SJSA1 (cell line): Measurements from ENCODE around the gene VOPP1. TPM values are rescaled to one million over a fixed set of nuclear protein-coding genes. Genes with fewer than 3 reads are reported as not detected.

Source experiments
- DNase-seq, 2 experiments: peaks; one replicate each; pipeline ENCODE4 v3.0.0-alpha.2; 2015 to 2020; ENCODE audit warnings: low spot score in 2 of 2, low read depth in 1 of 2
- H3K27ac ChIP-seq: fragments of 250-450 bp; sonication (Bioruptor Pico); 2 replicates; pipeline ENCODE4 v1.5.1; 2020; ENCODE audit warnings: mild to moderate bottlenecking, moderate library complexity
- H3K27me3 ChIP-seq: fragments of 250-450 bp; sonication (Bioruptor Pico); replicated peaks from 2 replicates; pipeline ENCODE4 v1.5.1; 2020; ENCODE audit warnings: mild to moderate bottlenecking, moderate library complexity
- H3K36me3 ChIP-seq: fragments of 250-450 bp; sonication (Bioruptor Pico); 2 replicates; pipeline ENCODE4 v1.5.1; 2020; ENCODE audit warnings: mild to moderate bottlenecking
- H3K4me1 ChIP-seq: fragments of 250-450 bp; sonication (Bioruptor Pico); replicated peaks from 2 replicates; pipeline ENCODE4 v1.6.1; 2021; ENCODE audit warnings: mild to moderate bottlenecking
- H3K4me3 ChIP-seq: fragments of 250-450 bp; sonication (Bioruptor Pico); 2 replicates; pipeline ENCODE4 v1.5.1; 2020; ENCODE audit warnings: mild to moderate bottlenecking
- H3K9me3 ChIP-seq: fragments of 250-450 bp; sonication (Bioruptor Pico); replicated peaks from 2 replicates; pipeline ENCODE4 v1.5.1; 2020; ENCODE audit warnings: mild to moderate bottlenecking
- total RNA-seq: library from RNA; depleted of rRNA; stranded (reverse); fragments of >200 nt; shearing (Covaris generic); gene quantifications from 2 replicates; pipeline ENCODE4 v1.2.3, GENCODE V29; 2014

The VOPP1 gene
- total RNA-seq, 1 experiment from 2014 or later = 107 TPM

DNA sequence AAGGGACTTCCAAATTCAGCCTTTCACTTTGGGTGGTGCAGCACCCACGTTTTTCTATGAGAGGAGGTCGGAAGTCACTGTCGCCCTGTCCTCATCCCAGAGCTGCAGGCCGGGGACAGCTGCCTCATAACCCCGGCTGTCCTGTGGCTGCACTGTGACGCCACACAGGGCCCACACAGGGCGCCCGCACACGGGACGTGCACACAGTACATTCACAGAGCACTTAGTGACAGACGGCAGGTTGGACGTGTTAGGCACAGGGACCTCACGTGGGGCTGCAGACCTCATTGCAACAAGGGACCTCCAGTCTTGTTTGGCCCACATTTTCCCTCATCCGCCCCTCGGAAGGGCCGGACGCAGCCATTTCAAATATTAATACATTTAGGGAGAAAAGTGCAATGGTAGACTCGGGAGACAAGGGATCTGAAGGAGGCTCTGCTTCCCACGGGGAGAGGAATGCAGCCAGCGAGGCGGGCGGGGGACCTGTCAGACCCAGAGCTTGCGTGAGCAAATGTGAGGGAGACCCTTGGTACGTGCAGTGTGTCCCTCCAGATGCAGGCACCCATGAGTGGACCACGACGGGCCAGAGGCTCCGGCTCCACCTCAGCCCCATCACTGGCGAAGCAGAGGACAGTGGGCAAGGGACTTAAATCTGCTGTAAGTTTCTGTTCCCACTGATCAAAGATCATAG lies 86.7 kb downstream of the VOPP1 start:
- H3K4me1 ChIP-seq = no peaks in the 10 kb centered on the region
- no peak overlapping the region for H3K27ac ChIP-seq
- H3K4me3 ChIP-seq = no peak overlapping the region
- H3K9me3 ChIP-seq = no peaks in the 10 kb centered on the region
- no peaks in the 10 kb centered on the region for H3K27me3 ChIP-seq
- DNase-seq = peak in 1 of 2 experiments; percentile 36
- peaks cover 43% of the 10 kb centered on the region for H3K36me3 ChIP-seq

DNA sequence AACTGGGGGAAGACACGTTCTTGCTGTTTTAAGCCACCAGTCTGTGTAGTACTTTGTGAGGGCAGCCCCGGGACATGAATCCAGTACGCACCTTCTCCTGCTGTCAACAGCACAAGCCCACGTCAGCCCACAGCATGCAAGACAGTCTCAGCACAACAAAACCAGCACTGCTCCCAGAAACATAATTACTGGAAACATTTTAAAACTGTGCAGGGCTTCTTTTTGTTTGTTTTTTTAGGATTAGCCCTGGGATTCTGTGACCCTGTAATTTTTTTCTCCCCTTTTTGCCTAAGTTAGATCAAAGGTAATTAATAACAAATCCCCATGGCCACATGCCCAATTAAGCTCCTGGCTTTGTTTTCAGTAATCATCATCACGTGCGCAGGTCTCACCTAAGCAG lies 87.5 kb downstream of the VOPP1 start:
- peak in 1 of 2 experiments; percentile 7 for DNase-seq
- no peaks in the 10 kb centered on the region for H3K9me3 ChIP-seq
- no peak overlapping the region for H3K4me3 ChIP-seq
- no peaks in the 10 kb centered on the region for H3K4me1 ChIP-seq
- peaks cover 35% of the 10 kb centered on the region for H3K36me3 ChIP-seq
- H3K27ac ChIP-seq = no peak overlapping the region
- no peaks in the 10 kb centered on the region for H3K27me3 ChIP-seq

DNA sequence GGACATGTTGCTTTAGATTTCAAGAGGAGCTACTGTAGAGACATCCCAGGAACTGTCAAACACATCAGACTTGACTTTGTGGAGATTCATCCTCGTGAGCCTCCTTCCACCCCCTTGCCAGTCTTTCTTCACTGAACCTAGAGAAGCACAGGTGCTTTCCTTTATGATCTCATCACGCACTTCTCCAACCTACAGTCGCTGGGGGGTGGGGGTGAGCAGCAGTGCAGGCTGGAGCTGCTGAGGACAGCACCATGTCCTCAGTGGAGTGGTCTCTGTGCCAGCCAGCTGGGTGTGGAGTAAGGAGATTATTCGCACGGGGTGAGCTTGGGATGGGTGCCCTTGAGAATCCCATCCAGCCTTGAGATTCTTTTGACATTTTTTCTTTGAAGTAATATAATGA lies 88.1 kb downstream of the VOPP1 start:
- peaks cover 29% of the 10 kb centered on the region for H3K36me3 ChIP-seq
- H3K9me3 ChIP-seq = no peaks in the 10 kb centered on the region
- peaks cover 5% of the 10 kb centered on the region for H3K4me1 ChIP-seq
- DNase-seq = peak in 1 of 2 experiments; percentile 32
- H3K27me3 ChIP-seq = no peaks in the 10 kb centered on the region
- no peak overlapping the region for H3K27ac ChIP-seq
- H3K4me3 ChIP-seq = no peak overlapping the region

DNA sequence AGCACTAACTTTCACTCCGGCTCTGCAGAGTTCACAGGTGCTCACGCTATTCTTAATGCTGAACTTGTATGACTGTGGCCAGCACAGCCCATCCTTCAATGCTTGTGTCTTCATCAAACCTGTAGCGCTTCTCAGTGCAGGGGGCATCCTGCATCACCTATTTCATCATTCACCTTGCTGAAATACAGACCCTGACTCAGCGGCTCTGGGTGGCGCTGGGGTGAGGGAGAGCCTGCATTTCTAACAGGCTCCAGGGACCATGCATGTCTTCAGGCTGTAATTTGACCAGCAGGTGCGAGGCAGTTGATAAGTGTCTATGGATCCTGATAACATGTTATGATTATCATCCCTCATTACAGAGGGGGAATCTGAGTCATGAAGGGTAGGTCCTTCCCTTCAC lies 89.3 kb downstream of the VOPP1 start:
- Histone ChIP-seq H3K27me3 (no peaks in the 10 kb centered on the region), H3K4me3 (no peak overlapping the region), H3K27ac (no peak overlapping the region), H3K9me3 (no peaks in the 10 kb centered on the region), H3K4me1 (peaks cover 16% of the 10 kb centered on the region), H3K36me3 (peaks cover 20% of the 10 kb centered on the region)
- DNase-seq = peak in 1 of 2 experiments; percentile 16

DNA sequence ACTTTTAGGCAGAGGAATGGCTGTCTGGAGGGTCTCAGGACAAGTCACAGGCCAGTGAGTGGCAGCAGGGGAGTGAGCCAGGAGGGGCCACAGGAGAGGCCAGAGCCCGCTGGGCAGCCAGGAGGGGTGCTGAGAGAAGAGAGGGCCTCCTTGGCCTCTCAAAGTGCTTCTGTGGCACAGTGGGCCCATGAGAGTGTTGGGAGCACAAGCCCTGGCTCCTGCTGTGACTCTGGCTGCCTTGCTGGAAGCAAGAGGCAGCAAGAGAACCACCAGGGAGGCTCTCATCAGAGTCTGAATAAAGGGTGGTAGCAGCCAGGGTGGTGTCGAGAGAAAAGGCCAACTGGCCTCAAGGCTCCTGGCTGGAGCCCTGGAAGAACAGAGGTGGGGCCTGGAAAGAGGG lies 91.1 kb downstream of the VOPP1 start:
- no peaks in the 10 kb centered on the region for H3K27me3 ChIP-seq
- H3K27ac ChIP-seq = no peak overlapping the region
- H3K9me3 ChIP-seq = no peaks in the 10 kb centered on the region
- H3K4me3 ChIP-seq = no peak overlapping the region
- H3K36me3 ChIP-seq = peaks cover 22% of the 10 kb centered on the region
- DNase-seq = peak in 1 of 2 experiments; percentile 20
- H3K4me1 ChIP-seq = peaks cover 34% of the 10 kb centered on the region

DNA sequence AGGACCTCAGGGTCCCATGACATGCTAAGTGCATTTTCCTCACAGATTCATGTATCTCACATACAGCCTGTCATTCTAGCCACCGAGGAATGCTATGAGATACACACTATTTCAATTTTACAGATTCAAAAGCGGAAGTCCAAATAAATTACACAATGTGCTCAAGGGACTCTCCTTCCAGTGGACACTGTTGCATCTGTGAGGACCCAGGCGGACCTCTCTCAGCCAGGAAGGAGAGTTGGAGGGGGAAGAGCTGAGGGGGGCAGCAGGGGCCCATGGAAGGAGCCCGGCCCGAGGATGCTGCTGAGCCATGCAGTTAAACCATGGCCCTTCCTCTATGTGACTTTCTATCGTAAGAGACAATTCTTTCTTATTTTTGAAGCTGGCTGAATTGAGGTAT lies 93.6 kb downstream of the VOPP1 start:
- peaks cover 52% of the 10 kb centered on the region for H3K4me1 ChIP-seq

DNA sequence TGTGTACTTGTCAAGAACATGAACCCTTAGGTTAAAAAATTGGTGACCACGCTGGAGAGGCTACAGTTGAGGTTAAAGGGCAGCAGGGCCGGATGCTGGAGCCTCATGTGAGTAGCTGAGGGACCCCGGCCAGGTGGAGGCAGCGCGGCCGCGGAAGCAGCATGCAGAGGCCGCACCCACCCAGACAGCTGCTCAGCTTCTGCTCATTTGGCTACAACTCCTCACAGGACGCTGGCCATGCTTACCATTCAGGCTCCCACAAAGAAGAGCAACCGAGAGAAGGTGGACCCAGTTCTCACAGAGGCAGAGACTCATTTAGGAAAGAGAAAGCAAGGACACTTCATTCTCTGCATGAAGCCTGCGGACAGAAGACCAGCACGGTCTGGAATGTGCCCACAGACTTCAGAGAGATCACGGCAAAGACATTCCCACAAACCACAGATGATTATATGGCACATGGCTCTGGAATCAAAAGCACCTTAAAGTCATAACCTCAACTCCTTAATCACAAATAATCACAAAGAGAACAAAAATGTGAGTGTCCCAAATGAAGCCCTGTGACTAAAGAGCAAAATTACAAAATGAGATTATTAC lies 94.4 kb downstream of the VOPP1 start:
- peak; percentile 80 to 89 for DNase-seq
- Histone ChIP-seq H3K36me3 (peaks cover 25% of the 10 kb centered on the region), H3K4me3 (no peak overlapping the region), H3K27me3 (no peaks in the 10 kb centered on the region), H3K9me3 (no peaks in the 10 kb centered on the region), H3K4me1 (peaks cover 59% of the 10 kb centered on the region), H3K27ac (peak overlapping the region; percentile 60)

More for the DNA sequence above, 93.6 kb downstream of the VOPP1 start:
- Histone ChIP-seq H3K27me3 (no peaks in the 10 kb centered on the region), H3K27ac (peak overlapping the region; percentile 60), H3K36me3 (peaks cover 19% of the 10 kb centered on the region), H3K9me3 (no peaks in the 10 kb centered on the region), H3K4me3 (no peak overlapping the region)
- DNase-seq = no peak

DNA sequence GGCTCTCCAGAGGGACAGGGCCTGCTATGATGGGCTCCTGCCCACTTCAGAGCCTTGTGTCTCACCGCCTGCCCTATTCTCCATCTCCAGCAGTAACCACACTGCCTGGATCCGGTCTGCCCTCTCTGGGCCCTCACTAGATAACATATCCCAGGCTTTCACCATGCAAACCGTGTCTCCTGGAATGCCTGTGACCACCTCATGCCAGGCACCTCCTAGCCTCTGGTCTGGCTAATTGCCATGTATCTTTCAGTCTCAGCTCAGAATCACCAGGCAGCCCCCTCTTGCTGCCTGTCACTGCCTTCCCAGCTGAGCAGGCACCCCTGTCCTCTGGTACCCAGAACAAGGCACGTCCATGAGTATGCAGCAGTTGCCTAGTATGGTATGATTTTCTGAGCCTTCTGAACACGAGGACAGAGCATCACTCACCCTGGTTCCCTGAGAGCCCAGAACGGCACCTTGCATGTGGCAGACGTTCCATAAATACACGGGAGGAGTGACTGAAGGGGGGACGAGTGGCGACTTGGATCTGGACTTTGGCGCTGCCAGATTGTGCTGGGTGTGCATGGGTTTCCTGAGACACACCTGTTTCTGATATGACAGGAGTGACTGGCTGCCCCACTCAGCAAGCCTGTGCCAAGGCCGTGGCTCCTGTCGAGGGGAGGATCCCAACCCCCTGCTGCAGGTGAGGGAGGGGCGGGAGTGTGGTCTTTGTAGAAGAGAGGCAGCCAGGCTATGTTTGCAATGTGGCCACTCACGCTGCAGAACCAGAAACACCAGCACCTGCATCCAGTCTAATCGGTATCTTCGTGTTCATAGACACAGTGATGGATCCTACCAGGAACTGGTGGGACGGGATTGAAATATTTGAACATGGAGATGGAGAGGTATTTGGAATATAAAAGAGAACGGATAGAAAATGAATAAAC lies 95.2 kb downstream of the VOPP1 start:
- H3K27me3 ChIP-seq = no peaks in the 10 kb centered on the region
- peaks cover 26% of the 10 kb centered on the region for H3K36me3 ChIP-seq
- DNase-seq = peak in 1 of 2 experiments; percentile 20
- peaks cover 60% of the 10 kb centered on the region for H3K4me1 ChIP-seq
- H3K9me3 ChIP-seq = no peaks in the 10 kb centered on the region
- no peak overlapping the region for H3K4me3 ChIP-seq
- H3K27ac ChIP-seq = peak overlapping the region; percentile 63

DNA sequence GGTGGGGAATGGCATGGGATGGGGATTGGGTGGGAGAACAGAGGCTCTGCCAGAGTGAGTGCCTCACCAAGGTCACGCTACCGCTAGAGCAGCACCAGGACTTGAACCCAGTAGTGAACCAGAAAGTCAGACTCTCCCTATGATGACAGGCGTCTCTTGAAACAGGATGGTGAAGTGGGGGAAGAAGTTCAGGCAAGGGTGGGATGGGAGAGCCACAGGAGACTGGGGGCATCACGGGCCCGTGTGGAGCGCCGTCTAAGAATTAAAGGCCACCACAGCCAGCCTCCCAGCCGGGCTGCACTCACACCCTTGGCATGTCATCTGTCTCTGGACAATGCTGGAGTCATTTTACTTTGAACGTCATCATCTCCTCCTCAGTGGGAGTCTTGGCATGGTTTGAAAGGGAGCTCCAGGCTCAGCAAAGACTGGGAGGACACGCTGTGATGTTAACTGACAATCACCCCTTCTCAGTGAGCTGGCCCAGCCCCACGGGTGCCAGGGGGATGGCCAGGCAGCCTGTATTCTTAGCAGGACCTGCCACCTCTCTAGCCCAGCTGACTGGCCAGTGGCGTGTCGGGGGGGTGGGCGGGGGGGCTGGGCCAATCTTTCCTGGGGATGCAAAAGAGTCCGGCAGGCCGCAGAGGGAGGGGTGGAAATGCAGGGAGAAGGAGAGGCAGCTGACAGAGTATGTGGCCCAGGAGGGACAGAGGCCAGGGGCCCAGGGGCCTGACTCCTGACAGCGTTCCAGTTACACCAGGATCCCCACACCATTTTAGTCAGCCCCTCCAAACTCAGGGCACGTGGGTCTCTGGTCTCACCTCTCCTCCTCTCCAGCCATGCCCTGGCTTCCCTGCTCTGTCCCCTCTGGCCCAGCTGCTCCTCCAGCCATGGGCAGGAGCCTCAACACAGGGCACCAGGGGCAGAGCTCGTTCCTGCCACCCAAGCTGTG lies 96.2 kb downstream of the VOPP1 start:
- peaks cover 26% of the 10 kb centered on the region for H3K36me3 ChIP-seq
- peak overlapping the region; percentile 63 for H3K27ac ChIP-seq
- no peak overlapping the region for H3K4me3 ChIP-seq
- no peaks in the 10 kb centered on the region for H3K27me3 ChIP-seq
- H3K9me3 ChIP-seq = no peaks in the 10 kb centered on the region
- peaks cover 60% of the 10 kb centered on the region for H3K4me1 ChIP-seq
- DNase-seq = peak; percentile 83 to 85

DNA sequence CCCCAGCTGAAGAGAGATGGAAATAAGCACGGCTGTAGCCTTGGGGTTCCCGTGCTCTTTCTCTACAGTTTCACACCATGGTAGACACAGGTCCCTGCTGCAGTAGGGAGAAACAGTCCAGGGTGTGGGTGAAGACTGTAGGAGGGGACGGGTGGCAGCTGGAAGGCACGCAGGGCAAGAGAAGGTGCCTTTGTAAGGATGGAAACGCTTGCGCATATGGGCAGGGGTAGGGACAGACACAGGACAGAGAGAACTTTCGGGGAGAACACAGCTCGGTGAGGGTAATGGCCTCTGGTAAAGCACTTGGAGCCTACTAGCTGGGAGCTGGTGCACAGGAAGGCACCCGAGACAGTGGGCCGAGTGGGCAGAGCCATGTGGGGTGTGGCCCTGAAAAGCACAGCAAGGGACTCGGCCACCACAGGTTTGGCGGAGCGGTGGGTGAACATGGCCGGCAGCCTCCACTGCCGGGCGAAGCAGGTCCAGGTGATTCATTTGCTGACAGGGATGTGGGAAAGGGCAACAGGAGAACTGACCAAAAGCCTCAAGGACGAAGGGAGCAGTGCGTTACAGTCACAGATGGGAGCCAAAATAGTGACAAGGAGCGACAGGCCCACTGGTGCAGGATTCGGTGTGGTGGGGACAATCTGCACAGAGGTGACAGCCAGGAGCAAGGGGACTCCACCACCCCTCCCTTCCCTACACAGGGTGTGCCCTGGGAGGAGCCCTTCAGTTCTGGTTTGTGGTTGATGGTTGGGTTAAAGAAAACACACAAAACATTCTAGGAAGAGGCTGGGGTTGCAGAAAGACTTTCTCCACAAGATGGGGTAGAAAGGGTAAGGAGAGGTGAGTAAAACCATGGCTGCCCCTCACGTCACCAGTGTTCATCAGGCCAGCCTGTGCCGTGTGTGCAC lies 97.1 kb downstream of the VOPP1 start:
- H3K36me3 ChIP-seq = peaks cover 26% of the 10 kb centered on the region
- DNase-seq = peak; percentile 38 to 53
- H3K4me3 ChIP-seq = no peak overlapping the region
- H3K27me3 ChIP-seq = no peaks in the 10 kb centered on the region
- peak overlapping the region; percentile 63 for H3K27ac ChIP-seq
- H3K4me1 ChIP-seq = peaks cover 64% of the 10 kb centered on the region
- H3K9me3 ChIP-seq = no peaks in the 10 kb centered on the region

DNA sequence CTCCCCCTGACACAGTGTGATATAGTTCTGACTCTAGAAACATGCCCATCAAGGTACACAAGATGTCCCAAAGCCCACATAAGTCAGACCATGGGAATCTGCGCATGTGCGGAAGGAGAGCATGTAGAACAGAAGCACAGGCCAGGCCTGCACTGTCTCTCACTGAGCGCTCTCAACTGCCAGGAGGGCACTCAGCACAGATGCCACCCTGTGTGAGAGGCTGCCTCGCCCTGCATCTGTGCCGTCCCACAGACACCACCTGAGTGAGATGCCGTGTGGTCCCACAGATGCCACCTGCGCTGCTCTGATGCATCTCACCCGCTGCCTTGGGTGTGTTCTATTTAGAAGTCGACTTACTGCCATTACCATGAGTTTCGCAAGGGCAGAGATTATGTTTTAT lies 98.4 kb downstream of the VOPP1 start:
- Histone ChIP-seq H3K27ac (no peak overlapping the region), H3K9me3 (no peaks in the 10 kb centered on the region), H3K4me3 (no peak overlapping the region), H3K27me3 (no peaks in the 10 kb centered on the region), H3K36me3 (peaks cover 26% of the 10 kb centered on the region), H3K4me1 (peaks cover 57% of the 10 kb centered on the region)
- no peak for DNase-seq
